Measurements from ENCODE around the gene CASP3.

GRCh38 chr4:184647266-184648053, 1.8 kb downstream of the CASP3 start:
- TF ChIP-seq PKNOX1 (IDR thresholded peaks at IDR 0.05) = no peak
- no peak for TF ChIP-seq SUZ12 (IDR thresholded peaks at IDR 0.05)
- TF ChIP-seq ELF4 (IDR thresholded peaks at IDR 0.05) = no peak
- no peak for TF ChIP-seq HDGF (IDR thresholded peaks at IDR 0.05; ENCODE audit: borderline replicate concordance)
- no peak for TF ChIP-seq FOXM1 (IDR thresholded peaks at IDR 0.05; ENCODE audit: borderline replicate concordance)
- no peak for TF ChIP-seq SP1 (IDR thresholded peaks at IDR 0.05)

All from HEK293T (cell line).